Smooth muscle cell (in vitro differentiated cells): ENCODE data around the gene EDAR. TPM values are rescaled to one million over a fixed set of nuclear protein-coding genes. Genes with fewer than 3 reads are reported as not detected.

Source experiments
- DNase-seq: peaks from one replicate; lab custom pipeline; 2025; ENCODE audit not compliant: unreplicated experiment; lab: John Stamatoyannopoulos, UW
- H2AFZ ChIP-seq: fragments of 200-600 bp; sonication (generic); 2 replicates; pipeline ENCODE4 v1.6.0; 2016; ENCODE audit warnings: antibody characterized with exemption, low read depth, mild to moderate bottlenecking
- H3F3A ChIP-seq: fragments of 200-600 bp; sonication (generic); 2 replicates; pipeline ENCODE4 v1.6.0; 2017; ENCODE audit warnings: antibody characterized with exemption, low read depth
- H3K27ac ChIP-seq: fragments of 200-600 bp; sonication (generic); 2 replicates; pipeline ENCODE4 v1.5.1; 2016; ENCODE audit warnings: low read depth, mild to moderate bottlenecking
- H3K27me3 ChIP-seq: fragments of 200-600 bp; sonication (generic); 2 replicates; pipeline ENCODE4 v1.6.1; 2016; ENCODE audit warnings: low read depth, mild to moderate bottlenecking
- H3K36me3 ChIP-seq: fragments of 200-600 bp; sonication (generic); 2 replicates; pipeline ENCODE4 v1.5.1; 2016; ENCODE audit warnings: low read depth
- H3K4me1 ChIP-seq: fragments of 200-600 bp; sonication (generic); 2 replicates; pipeline ENCODE4 v1.5.1; 2016; ENCODE audit warnings: low read depth
- H3K4me2 ChIP-seq: fragments of 200-600 bp; sonication (generic); 2 replicates; pipeline ENCODE4 v1.6.0; 2016; ENCODE audit warnings: mild to moderate bottlenecking
- H3K4me3 ChIP-seq: fragments of 200-600 bp; sonication (generic); 2 replicates; pipeline ENCODE4 v1.5.1; 2016; ENCODE audit warnings: mild to moderate bottlenecking
- H3K79me2 ChIP-seq: fragments of 200-600 bp; sonication (generic); 2 replicates; pipeline ENCODE4 v1.6.0; 2016; ENCODE audit warnings: low read depth, mild to moderate bottlenecking
- H3K9ac ChIP-seq: fragments of 200-600 bp; sonication (generic); 2 replicates; pipeline ENCODE4 v1.6.0; 2016; ENCODE audit warnings: low read depth
- H3K9me3 ChIP-seq: fragments of 200-600 bp; sonication (generic); replicated peaks from 2 replicates; pipeline ENCODE4 v1.5.1; 2016; ENCODE audit warnings: low read depth
- H4K20me1 ChIP-seq: fragments of 200-600 bp; sonication (generic); 2 replicates; pipeline ENCODE4 v1.6.0; 2016; ENCODE audit warnings: low read depth
- WGBS: methylation state at CpG from one replicate; pipeline ENCODE4 v1.1.7; 2016; ENCODE audit warnings: low lambda C conversion rate; 5-methylcytosine and 5-hydroxymethylcytosine counted together
- polyA plus RNA-seq: library from polyadenylated mRNA; unstranded; fragments of >200 nt; fragmentation: Nextera tagmentation; extraction: Ambion mirVana; gene quantifications from 2 replicates; pipeline ENCODE4 v1.2.1, GENCODE V29; 2016
- total RNA-seq: library from RNA; depleted of rRNA; stranded (reverse); fragments of >200 nt; gene quantifications from 2 replicates; pipeline ENCODE4 v1.2.3, GENCODE V29; 2014
- TF ChIP-seq, protein P1 (sequence below): fragments of 200-600 bp; sonication (generic); IDR thresholded peaks from 2 replicates; pipeline ENCODE4 v1.5.1; 2017; ENCODE audit warnings: borderline replicate concordance, mild to moderate bottlenecking, antibody characterized with exemption; ENCODE audit not compliant: insufficient read depth, poor library complexity, severe bottlenecking

EDAR gene
- total and polyA plus RNA-seq, 2 experiments from 2014 or later = 0.09 TPM; not detected in 1

- H3K4me3 ChIP-seq = no peak overlapping the region
- WGBS = 85% methylated on average over 7 of the region's 7 CpGs
- no peaks in the 10 kb centered on the region for H4K20me1 ChIP-seq
- H3K27ac ChIP-seq = no peak overlapping the region
- no peaks in the 10 kb centered on the region for H3K36me3 ChIP-seq
- TF ChIP-seq, protein P1, sequence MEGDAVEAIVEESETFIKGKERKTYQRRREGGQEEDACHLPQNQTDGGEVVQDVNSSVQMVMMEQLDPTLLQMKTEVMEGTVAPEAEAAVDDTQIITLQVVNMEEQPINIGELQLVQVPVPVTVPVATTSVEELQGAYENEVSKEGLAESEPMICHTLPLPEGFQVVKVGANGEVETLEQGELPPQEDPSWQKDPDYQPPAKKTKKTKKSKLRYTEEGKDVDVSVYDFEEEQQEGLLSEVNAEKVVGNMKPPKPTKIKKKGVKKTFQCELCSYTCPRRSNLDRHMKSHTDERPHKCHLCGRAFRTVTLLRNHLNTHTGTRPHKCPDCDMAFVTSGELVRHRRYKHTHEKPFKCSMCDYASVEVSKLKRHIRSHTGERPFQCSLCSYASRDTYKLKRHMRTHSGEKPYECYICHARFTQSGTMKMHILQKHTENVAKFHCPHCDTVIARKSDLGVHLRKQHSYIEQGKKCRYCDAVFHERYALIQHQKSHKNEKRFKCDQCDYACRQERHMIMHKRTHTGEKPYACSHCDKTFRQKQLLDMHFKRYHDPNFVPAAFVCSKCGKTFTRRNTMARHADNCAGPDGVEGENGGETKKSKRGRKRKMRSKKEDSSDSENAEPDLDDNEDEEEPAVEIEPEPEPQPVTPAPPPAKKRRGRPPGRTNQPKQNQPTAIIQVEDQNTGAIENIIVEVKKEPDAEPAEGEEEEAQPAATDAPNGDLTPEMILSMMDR = no peak
- no peaks in the 10 kb centered on the region for H3F3A ChIP-seq
- DNase-seq = no peak
- H3K9ac ChIP-seq = no peak overlapping the region
- H3K79me2 ChIP-seq = no peaks in the 10 kb centered on the region
- no peaks in the 10 kb centered on the region for H3K9me3 ChIP-seq
- no peaks in the 10 kb centered on the region for H3K27me3 ChIP-seq
- no peak overlapping the region for H3K4me2 ChIP-seq
- no peaks in the 10 kb centered on the region for H3K4me1 ChIP-seq
- no peak overlapping the region for H2AFZ ChIP-seq
Observed at GRCh38 chr2:108927405-108927804, 61.6 kb downstream of the EDAR start.

DNA sequence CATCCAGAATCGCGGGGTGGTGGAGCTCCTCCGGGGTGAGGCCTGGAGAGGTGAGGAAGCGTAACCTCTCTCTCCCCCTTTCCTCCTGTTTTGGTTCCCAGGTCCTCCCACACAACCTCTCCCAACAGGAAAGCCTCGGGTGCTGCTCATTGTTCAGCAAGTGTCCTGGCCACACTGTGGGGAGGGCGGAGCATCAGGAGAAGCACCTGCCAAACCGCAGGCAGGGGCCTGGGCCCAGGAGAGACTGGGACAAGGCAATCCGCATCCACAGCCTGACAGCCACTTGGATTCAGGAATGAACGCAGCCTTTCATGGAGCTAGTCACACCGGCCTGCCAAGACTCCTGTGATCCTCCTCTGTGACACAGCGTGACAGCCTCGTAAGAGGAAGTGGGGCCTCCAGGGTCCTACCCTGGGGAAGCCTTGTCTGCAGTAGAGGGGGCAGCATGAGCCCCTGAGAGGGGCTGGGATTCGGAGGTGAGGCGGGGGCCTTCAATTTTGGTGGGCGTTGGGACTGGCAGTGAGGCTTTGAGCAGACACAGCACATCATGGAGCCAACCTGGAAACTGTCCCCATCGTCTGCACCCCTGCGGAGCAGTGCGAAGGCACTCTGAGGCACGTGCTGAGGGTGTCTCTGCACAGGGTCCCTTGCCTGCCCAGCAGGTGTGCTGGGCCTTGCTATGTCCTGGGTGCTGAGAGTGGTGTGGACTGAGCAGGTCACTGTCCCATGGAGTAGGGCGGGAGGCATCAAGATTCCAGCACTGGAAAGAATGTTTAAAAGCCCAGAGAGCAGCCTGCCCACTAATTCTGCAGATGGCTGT is 62.2 kb downstream of the EDAR start:
- H3K36me3 ChIP-seq = no peaks in the 10 kb centered on the region
- TF ChIP-seq, protein P1 = no peak
- no peak overlapping the region for H2AFZ ChIP-seq
- H3K4me3 ChIP-seq = no peak overlapping the region
- no peak overlapping the region for H3K4me2 ChIP-seq
- no peak overlapping the region for H3K9ac ChIP-seq
- 88% methylated on average over 20 of the region's 20 CpGs for WGBS
- H3K27me3 ChIP-seq = no peaks in the 10 kb centered on the region
- DNase-seq = no peak
- no peaks in the 10 kb centered on the region for H3K9me3 ChIP-seq
- H3F3A ChIP-seq = no peaks in the 10 kb centered on the region
- H4K20me1 ChIP-seq = no peaks in the 10 kb centered on the region
- H3K4me1 ChIP-seq = no peaks in the 10 kb centered on the region
- H3K27ac ChIP-seq = no peak overlapping the region
- no peaks in the 10 kb centered on the region for H3K79me2 ChIP-seq

DNA sequence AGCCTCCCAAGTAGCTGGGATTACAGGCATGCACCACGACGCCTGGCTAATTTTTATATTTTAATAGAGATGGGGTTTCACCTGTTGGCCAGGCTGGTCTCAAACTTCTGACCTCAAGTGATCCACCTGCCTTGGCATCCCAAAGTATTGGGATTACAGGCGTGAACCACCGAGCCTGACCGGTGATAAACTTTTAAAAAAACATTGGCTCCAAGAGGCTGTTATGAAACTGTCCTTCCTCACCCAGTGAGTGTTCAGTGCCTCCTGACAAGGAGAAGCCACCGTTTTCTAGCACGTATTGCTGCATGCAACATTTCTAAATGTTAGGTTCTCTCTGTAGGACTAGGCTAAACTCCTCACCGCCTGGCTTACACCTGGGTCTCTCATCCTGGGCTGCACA is 63.3 kb downstream of the EDAR start:
- H3K9ac ChIP-seq = no peak overlapping the region
- DNase-seq = no peak
- H3K36me3 ChIP-seq = no peaks in the 10 kb centered on the region
- 90% methylated on average over 8 of the region's 8 CpGs for WGBS
- no peaks in the 10 kb centered on the region for H3F3A ChIP-seq
- no peaks in the 10 kb centered on the region for H3K9me3 ChIP-seq
- no peak overlapping the region for H3K4me3 ChIP-seq
- no peaks in the 10 kb centered on the region for H3K4me1 ChIP-seq
- H3K27me3 ChIP-seq = no peaks in the 10 kb centered on the region
- H3K79me2 ChIP-seq = no peaks in the 10 kb centered on the region
- no peak overlapping the region for H3K27ac ChIP-seq
- TF ChIP-seq, protein P1 = no peak
- H2AFZ ChIP-seq = no peak overlapping the region
- no peaks in the 10 kb centered on the region for H4K20me1 ChIP-seq
- no peak overlapping the region for H3K4me2 ChIP-seq

GRCh38 chr2:108925286-108925685 is 63.7 kb downstream of the EDAR start:
- H3K4me1 ChIP-seq = no peaks in the 10 kb centered on the region

More at GRCh38 chr2:108925286-108925685, 63.7 kb downstream of the EDAR start:
- no peak overlapping the region for H2AFZ ChIP-seq
- no peaks in the 10 kb centered on the region for H3F3A ChIP-seq
- H3K36me3 ChIP-seq = no peaks in the 10 kb centered on the region
- H4K20me1 ChIP-seq = no peaks in the 10 kb centered on the region
- H3K4me2 ChIP-seq = no peak overlapping the region
- no peak for DNase-seq
- H3K27me3 ChIP-seq = no peaks in the 10 kb centered on the region
- H3K27ac ChIP-seq = no peak overlapping the region
- no peak overlapping the region for H3K9ac ChIP-seq
- 94% methylated on average over 6 of the region's 6 CpGs for WGBS
- no peaks in the 10 kb centered on the region for H3K9me3 ChIP-seq
- H3K4me3 ChIP-seq = no peak overlapping the region
- TF ChIP-seq, protein P1 = no peak
- no peaks in the 10 kb centered on the region for H3K79me2 ChIP-seq
